Neuronal stem cell (in vitro differentiated cells): ENCODE data around the gene RIT2.

Source experiments
- DNase-seq: peaks from one replicate; pipeline ENCODE4 v3.0.0-alpha.2; 2013; ENCODE audit warnings: low spot score
- H2AFZ ChIP-seq: one replicate; pipeline ENCODE4 v1.6.1; 2013; ENCODE audit warnings: mild to moderate bottlenecking, low read length, inconsistent platforms
- H2AK5ac ChIP-seq: 2 replicates; pipeline ENCODE4 v1.6.1; 2013; ENCODE audit warnings: low read depth, mild to moderate bottlenecking, inconsistent platforms, low read length, moderate library complexity, mixed read lengths
- H2BK120ac ChIP-seq: 2 replicates; pipeline ENCODE4 v1.6.1; 2013; ENCODE audit warnings: low read depth, mild to moderate bottlenecking, inconsistent platforms, low read length, moderate library complexity, mixed read lengths
- H2BK12ac ChIP-seq: one replicate; pipeline ENCODE4 v1.6.1; 2013; ENCODE audit warnings: low read length, inconsistent platforms
- H2BK15ac ChIP-seq: 2 replicates; pipeline ENCODE4 v1.6.1; 2013; ENCODE audit warnings: mild to moderate bottlenecking, low read length, inconsistent platforms, mixed read lengths
- H2BK5ac ChIP-seq: one replicate; pipeline ENCODE4 v1.6.1; 2013; ENCODE audit warnings: inconsistent platforms, mild to moderate bottlenecking, low read length, moderate library complexity
- H3K14ac ChIP-seq: one replicate; pipeline ENCODE4 v1.6.1; 2013; ENCODE audit warnings: low read length, inconsistent platforms
- H3K18ac ChIP-seq: 2 replicates; pipeline ENCODE4 v1.6.1; 2013; ENCODE audit warnings: low read length, inconsistent platforms
- H3K23ac ChIP-seq: 2 replicates; pipeline ENCODE4 v1.6.1; 2013; ENCODE audit warnings: low read depth, mild to moderate bottlenecking, mixed read lengths, low read length, inconsistent platforms; ENCODE audit not compliant: poor library complexity
- H3K27ac ChIP-seq: replicated peaks from 3 replicates; pipeline ENCODE4 v1.5.1; 2013; ENCODE audit warnings: low read length, inconsistent platforms
- H3K27me3 ChIP-seq, 3 experiments: 2 replicates each; pipeline ENCODE4 v1.6.1; 2013; ENCODE audit warnings: low read length in 3 of 3, mild to moderate bottlenecking in 2 of 3, inconsistent platforms in 1 of 3, low read depth in 1 of 3, mixed read lengths in 1 of 3, moderate library complexity in 1 of 3; ENCODE audit not compliant: control insufficient read depth in 3 of 3, insufficient read depth in 3 of 3
- H3K36me3 ChIP-seq, 2 donors: replicated peaks in 1 of 2; 2 replicates each; pipeline ENCODE4 v1.6.1; 2013; ENCODE audit warnings: low read length in 2 of 2; ENCODE audit not compliant: control insufficient read depth in 2 of 2, insufficient read depth in 2 of 2
- H3K4ac ChIP-seq: 2 replicates; pipeline ENCODE4 v1.6.1; 2013; ENCODE audit warnings: inconsistent platforms, mild to moderate bottlenecking, low read length, moderate library complexity
- H3K4me1 ChIP-seq, 2 donors: 1 replicate in 1 of 2; 2 replicates in 1 of 2; pipeline ENCODE4 v1.6.1; 2013; ENCODE audit warnings: low read length in 2 of 2, low read depth in 1 of 2; ENCODE audit not compliant: control insufficient read depth in 2 of 2, insufficient read depth in 1 of 2
- H3K4me2 ChIP-seq: one replicate; pipeline ENCODE4 v1.6.1; 2013; ENCODE audit warnings: mild to moderate bottlenecking, low read length, inconsistent platforms; ENCODE audit not compliant: insufficient read depth, poor library complexity, severe bottlenecking
- H3K4me3 ChIP-seq, 2 donors: 2 replicates each; pipeline ENCODE4 v1.5.1; 2013; ENCODE audit warnings: low read length in 2 of 2, mild to moderate bottlenecking in 2 of 2, inconsistent platforms in 1 of 2, moderate library complexity in 1 of 2
- H3K79me1 ChIP-seq: one replicate; pipeline ENCODE4 v1.6.1; 2013; ENCODE audit warnings: low read depth, mild to moderate bottlenecking, inconsistent platforms, low read length, moderate library complexity
- H3K9ac ChIP-seq: one replicate; pipeline ENCODE4 v1.6.1; 2013; ENCODE audit warnings: mild to moderate bottlenecking, low read depth, low read length, inconsistent platforms; ENCODE audit not compliant: poor library complexity
- H3K9me3 ChIP-seq, 2 donors: replicated peaks in 1 of 2; 2 replicates each; pipeline versions ENCODE3 to v1.6.1; 2013; ENCODE audit warnings: low read length in 2 of 2, mild to moderate bottlenecking in 2 of 2, inconsistent platforms in 1 of 2, low read depth in 1 of 2, mixed read lengths in 1 of 2, moderate library complexity in 1 of 2; ENCODE audit not compliant: control insufficient read depth in 2 of 2, insufficient read depth in 1 of 2
- H4K8ac ChIP-seq: one replicate; pipeline ENCODE4 v1.6.1; 2013; ENCODE audit warnings: low read depth, mild to moderate bottlenecking, inconsistent platforms, low read length, moderate library complexity
- H4K91ac ChIP-seq: one replicate; pipeline ENCODE4 v1.6.1; 2013; ENCODE audit warnings: low read length, low read depth, mild to moderate bottlenecking, inconsistent platforms; ENCODE audit not compliant: poor library complexity
- WGBS, 2 donors: extraction: QIAGEN DNeasy Blood & Tissue Kit; methylation state at CpG; one replicate each; pipeline ENCODE4 v1.1.7; 2013; ENCODE audit warnings: missing lambda C conversion rate in 2 of 2, mixed read lengths in 1 of 2; ENCODE audit not compliant: insufficient read length in 2 of 2, insufficient replicate concordance in 1 of 2; ENCODE audit errors: extremely low coverage in 2 of 2; 5-methylcytosine and 5-hydroxymethylcytosine counted together

RIT2 gene

DNA sequence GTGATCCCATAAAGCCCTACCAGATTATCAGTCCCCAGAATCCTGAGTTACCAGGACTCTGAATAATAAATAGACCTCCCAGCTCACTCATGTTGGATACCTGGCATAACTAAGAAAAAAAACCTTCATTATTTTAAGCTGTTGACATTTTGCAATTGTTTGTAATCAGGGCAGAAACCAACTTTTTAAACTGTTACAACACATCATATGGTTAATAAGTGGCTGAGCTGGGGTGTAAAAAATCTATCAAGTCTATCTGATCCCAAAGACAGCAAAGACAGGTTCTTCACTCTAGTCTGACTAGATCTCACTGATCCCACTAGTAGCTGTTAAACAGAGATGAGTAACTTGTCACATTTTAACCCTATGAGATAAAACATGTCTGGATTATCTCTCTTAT is 370.3 kb downstream of the RIT2 start:
- no peaks in the 10 kb centered on the region for H3K9me3 ChIP-seq
- no peak overlapping the region for H3K9ac ChIP-seq
- no peak overlapping the region for H2AK5ac ChIP-seq
- peaks cover 0 to 2% of the 10 kb centered on the region in 2 donors for H3K4me1 ChIP-seq
- H3K23ac ChIP-seq = no peak overlapping the region
- H3K18ac ChIP-seq = no peak overlapping the region
- no peak for DNase-seq
- H2BK15ac ChIP-seq = no peak overlapping the region
- H4K91ac ChIP-seq = no peak overlapping the region
- no peak overlapping the region for H4K8ac ChIP-seq
- H3K27ac ChIP-seq = no peak overlapping the region
- H3K4ac ChIP-seq = no peak overlapping the region
- no peak overlapping the region for H3K14ac ChIP-seq
- no peak overlapping the region for H2BK120ac ChIP-seq
- no peak overlapping the region for H3K4me3 ChIP-seq
- H3K79me1 ChIP-seq = no peaks in the 10 kb centered on the region
- no peaks in the 10 kb centered on the region for H3K27me3 ChIP-seq
- no peak overlapping the region for H3K4me2 ChIP-seq
- no peaks in the 10 kb centered on the region for H3K36me3 ChIP-seq
- H2BK5ac ChIP-seq = no peak overlapping the region
- H2BK12ac ChIP-seq = no peak overlapping the region
- H2AFZ ChIP-seq = no peak overlapping the region

DNA sequence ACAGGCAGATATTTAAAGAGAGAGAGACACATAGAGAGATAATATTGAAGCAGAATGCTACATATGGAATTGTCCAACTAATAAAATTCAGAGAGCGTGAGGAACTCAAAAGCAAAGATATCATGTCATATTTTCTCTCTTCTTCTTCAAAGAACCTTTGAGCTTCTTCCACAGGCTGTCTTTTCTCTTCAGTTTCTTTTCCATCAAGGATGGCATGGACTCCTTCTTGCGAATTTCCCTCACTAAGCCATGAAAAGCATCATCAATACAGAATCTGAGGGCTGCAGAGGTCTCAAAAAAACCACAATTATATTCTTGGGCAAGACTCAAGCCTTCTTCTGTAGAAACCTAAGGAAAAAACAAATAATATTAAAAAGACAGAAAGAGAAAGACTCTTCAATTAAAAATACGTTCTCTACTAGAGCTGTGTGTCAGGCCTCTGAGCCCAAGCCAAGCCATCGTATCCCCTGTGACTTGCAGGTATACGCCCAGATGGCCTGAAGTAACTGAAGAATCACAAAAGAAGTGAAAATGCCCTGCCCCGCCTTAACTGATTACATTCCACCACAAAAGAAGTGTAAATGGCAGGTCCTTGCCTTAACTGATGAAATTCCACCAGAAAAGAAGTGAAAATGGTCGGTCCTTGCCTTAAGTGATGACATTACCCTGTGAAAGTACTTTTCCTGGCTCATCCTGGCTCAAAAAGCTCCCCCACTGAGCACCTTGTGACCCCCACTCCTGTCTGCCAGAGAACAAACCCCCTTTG is 371.9 kb downstream of the RIT2 start:
- Histone ChIP-seq H3K4ac (no peak overlapping the region), H2BK12ac (no peak overlapping the region), H3K18ac (no peak overlapping the region), H2BK120ac (no peak overlapping the region), H3K9ac (no peak overlapping the region), H2BK15ac (no peak overlapping the region), H3K9me3 (no peaks in the 10 kb centered on the region), H3K79me1 (no peaks in the 10 kb centered on the region), H3K27ac (no peak overlapping the region), H2AK5ac (no peak overlapping the region), H3K14ac (no peak overlapping the region), H4K8ac (no peak overlapping the region), H3K4me3 (no peak overlapping the region), H3K4me2 (no peak overlapping the region), H3K36me3 (no peaks in the 10 kb centered on the region), H2BK5ac (no peak overlapping the region), H3K27me3 (no peaks in the 10 kb centered on the region), H3K4me1 (peaks cover 0 to 2% of the 10 kb centered on the region in 2 donors), H4K91ac (no peak overlapping the region), H3K23ac (no peak overlapping the region), H2AFZ (no peak overlapping the region)
- no CpG with 5 or more reads among the region's 7 CpGs for WGBS, 2 donors
- no peak for DNase-seq

DNA sequence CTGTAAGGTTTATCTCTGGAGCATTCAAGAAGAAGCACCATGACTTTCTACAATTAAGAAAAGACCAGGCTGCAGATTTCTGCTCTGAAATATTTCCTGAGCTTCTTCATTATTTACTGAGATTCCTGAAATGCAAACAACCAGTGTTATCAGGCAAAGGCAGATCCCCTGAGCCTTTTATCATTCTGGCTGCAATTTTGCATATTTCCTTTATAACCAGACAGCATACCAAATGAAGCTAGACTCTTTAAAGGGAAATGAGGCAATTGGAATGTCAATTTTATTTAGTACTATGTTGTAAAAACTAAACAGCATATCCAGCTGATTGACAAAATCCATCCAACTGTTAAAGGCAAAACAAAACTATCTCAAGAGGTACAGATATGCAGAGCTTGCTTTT is 372.5 kb downstream of the RIT2 start:
- H3K4me3 ChIP-seq = no peak overlapping the region
- no peak overlapping the region for H2AFZ ChIP-seq
- no peak overlapping the region for H3K27ac ChIP-seq

DNA sequence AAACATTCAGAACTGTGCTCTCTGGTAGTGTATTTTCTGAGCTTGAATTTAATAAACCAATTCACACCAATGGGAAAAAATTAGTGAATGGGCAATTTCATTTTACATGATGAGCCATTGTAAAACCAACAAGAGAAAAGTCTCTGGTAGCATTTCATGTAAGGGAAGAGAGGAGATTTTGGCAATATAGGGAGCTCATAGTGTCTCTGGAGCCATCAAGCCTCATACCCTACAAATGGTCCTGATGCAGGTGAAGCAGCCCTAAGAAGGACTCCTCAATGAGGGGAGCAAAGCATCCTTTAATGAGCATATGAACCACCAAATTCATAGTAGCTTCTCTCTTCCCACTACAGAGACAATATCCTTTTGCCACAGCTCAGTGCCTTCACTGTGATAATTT is 373.0 kb downstream of the RIT2 start:
- no peak overlapping the region for H3K18ac ChIP-seq
- no peak overlapping the region for H4K8ac ChIP-seq
- H3K79me1 ChIP-seq = no peaks in the 10 kb centered on the region
- no peak overlapping the region for H2AFZ ChIP-seq
- H3K4me3 ChIP-seq = no peak overlapping the region
- no peak overlapping the region for H3K4ac ChIP-seq
- H3K23ac ChIP-seq = no peak overlapping the region
- H2BK12ac ChIP-seq = no peak overlapping the region
- H3K9me3 ChIP-seq = no peaks in the 10 kb centered on the region
- no peaks in the 10 kb centered on the region for H3K36me3 ChIP-seq
- no peak overlapping the region for H3K27ac ChIP-seq
- H3K4me2 ChIP-seq = no peak overlapping the region
- DNase-seq = no peak
- no peak overlapping the region for H2BK120ac ChIP-seq
- H2BK15ac ChIP-seq = no peak overlapping the region
- H3K4me1 ChIP-seq = peaks cover 0 to 2% of the 10 kb centered on the region in 2 donors
- H2BK5ac ChIP-seq = no peak overlapping the region
- H3K27me3 ChIP-seq = no peaks in the 10 kb centered on the region
- H3K9ac ChIP-seq = no peak overlapping the region
- no peak overlapping the region for H2AK5ac ChIP-seq
- H4K91ac ChIP-seq = no peak overlapping the region
- no peak overlapping the region for H3K14ac ChIP-seq

More for the DNA sequence above, 372.5 kb downstream of the RIT2 start:
- Histone ChIP-seq H3K14ac (no peak overlapping the region), H3K36me3 (no peaks in the 10 kb centered on the region), H3K18ac (no peak overlapping the region), H3K4me2 (no peak overlapping the region), H2BK12ac (no peak overlapping the region), H3K27me3 (no peaks in the 10 kb centered on the region), H4K8ac (no peak overlapping the region), H4K91ac (no peak overlapping the region), H3K4me1 (peaks cover 0 to 2% of the 10 kb centered on the region in 2 donors), H3K23ac (no peak overlapping the region), H3K9ac (no peak overlapping the region), H3K4ac (no peak overlapping the region), H3K79me1 (no peaks in the 10 kb centered on the region), H2AK5ac (no peak overlapping the region), H2BK5ac (no peak overlapping the region), H2BK15ac (no peak overlapping the region), H2BK120ac (no peak overlapping the region), H3K9me3 (no peaks in the 10 kb centered on the region)
- DNase-seq = no peak
